Thyroid gland (tissue), 4 donors: ENCODE measurements around the gene GNAQ. TPM values are rescaled to one million over a fixed set of nuclear protein-coding genes. Genes with fewer than 3 reads are reported as not detected.

Source experiments
- DNase-seq, 2 donors: peaks; one replicate each; pipeline ENCODE4 v3.0.0-alpha.2; 2019
- H3K27ac ChIP-seq, 3 donors: fragments of 200-600 bp; sonication (generic); 1 replicate in 2 of 3; 2 replicates in 1 of 3; pipeline ENCODE4 v1.5.1; 2016 to 2019; ENCODE audit warnings: mild to moderate bottlenecking in 1 of 3, moderate library complexity in 1 of 3
- H3K27me3 ChIP-seq: fragments of 200-600 bp; sonication (generic); one replicate; pipeline ENCODE4 v1.5.1; 2019
- H3K36me3 ChIP-seq, 2 donors: fragments of 200-600 bp; sonication (generic); one replicate each; pipeline ENCODE4 v1.5.1; 2016 to 2019
- H3K4me1 ChIP-seq, 2 donors: fragments of 200-600 bp; sonication (generic); one replicate each; pipeline ENCODE4 v1.5.1; 2017 to 2019
- H3K4me3 ChIP-seq, 3 donors: fragments of 200-600 bp; sonication (generic); replicated peaks in 1 of 3; 1 replicate in 2 of 3; 2 replicates in 1 of 3; pipeline ENCODE4 v1.5.1; 2016; ENCODE audit warnings: mild to moderate bottlenecking in 1 of 3
- H3K9me3 ChIP-seq: fragments of 200-600 bp; sonication (generic); one replicate; pipeline ENCODE4 v1.5.1; 2017
- POLR2A ChIP-seq, 2 donors: fragments of 450-650 bp; IDR thresholded peaks; one replicate each; pipeline ENCODE4 v1.6.1; 2017; ENCODE audit warnings: antibody characterized with exemption in 2 of 2, mild to moderate bottlenecking in 2 of 2, moderate library complexity in 1 of 2
- WGBS, 2 donors: methylation state at CpG; one replicate each; pipeline ENCODE4 v1.1.5; 2017; 5-methylcytosine and 5-hydroxymethylcytosine counted together
- intact Hi-C: fragments of 100-400 bp; cut with DNase I; formaldehyde crosslinking; loops from one replicate; pipeline ENCODE4 v1.15.1; 2023
- total RNA-seq, 4 donors: library from RNA; depleted of rRNA; stranded (reverse); fragments of >200 nt; gene quantifications; one replicate each; pipeline ENCODE4 v1.2.3, GENCODE V29; 2016
- TF ChIP-seq, protein P1 (sequence below), 6 experiments: fragments of 200-600 bp in 3 of 6; fragments of 450-650 bp in 3 of 6; sonication (generic) in 3 of 6; IDR thresholded peaks; one replicate each; pipeline ENCODE4 v1.5.1; 2016 to 2019; ENCODE audit warnings: antibody characterized with exemption in 6 of 6, mild to moderate bottlenecking in 2 of 6, inconsistent platforms in 1 of 6, moderate library complexity in 1 of 6

GNAQ gene
- total RNA-seq, 4 donors from 2014 or later: 40.0 to 60.8 (median 58.1) TPM

DNA sequence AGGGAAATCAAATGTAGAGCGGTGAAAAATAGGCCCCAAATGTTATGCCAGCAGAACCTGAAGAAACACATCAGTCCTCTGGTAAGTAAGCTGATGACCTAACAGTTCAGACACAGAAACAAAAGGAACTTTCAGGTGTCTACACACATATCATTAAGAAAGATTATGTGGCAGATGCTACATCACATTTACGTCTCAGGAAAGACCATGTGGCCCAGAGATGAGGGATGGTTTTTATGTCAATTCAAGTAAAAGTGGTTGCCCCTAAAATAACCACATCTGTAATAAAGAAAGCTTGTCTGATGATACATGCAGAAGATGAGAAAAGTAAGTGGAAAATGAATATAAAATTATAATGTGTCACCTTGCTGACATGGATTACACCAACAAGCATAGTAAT lies 31.4 kb downstream of the GNAQ start:
- Histone ChIP-seq H3K4me3 (no peak overlapping the region), H3K27me3 (no peaks in the 10 kb centered on the region), H3K27ac (no peak overlapping the region), H3K9me3 (no peaks in the 10 kb centered on the region), H3K36me3 (no peaks in the 10 kb centered on the region), H3K4me1 (peaks cover 21 to 30% of the 10 kb centered on the region in 2 donors)
- TF ChIP-seq, protein P1, sequence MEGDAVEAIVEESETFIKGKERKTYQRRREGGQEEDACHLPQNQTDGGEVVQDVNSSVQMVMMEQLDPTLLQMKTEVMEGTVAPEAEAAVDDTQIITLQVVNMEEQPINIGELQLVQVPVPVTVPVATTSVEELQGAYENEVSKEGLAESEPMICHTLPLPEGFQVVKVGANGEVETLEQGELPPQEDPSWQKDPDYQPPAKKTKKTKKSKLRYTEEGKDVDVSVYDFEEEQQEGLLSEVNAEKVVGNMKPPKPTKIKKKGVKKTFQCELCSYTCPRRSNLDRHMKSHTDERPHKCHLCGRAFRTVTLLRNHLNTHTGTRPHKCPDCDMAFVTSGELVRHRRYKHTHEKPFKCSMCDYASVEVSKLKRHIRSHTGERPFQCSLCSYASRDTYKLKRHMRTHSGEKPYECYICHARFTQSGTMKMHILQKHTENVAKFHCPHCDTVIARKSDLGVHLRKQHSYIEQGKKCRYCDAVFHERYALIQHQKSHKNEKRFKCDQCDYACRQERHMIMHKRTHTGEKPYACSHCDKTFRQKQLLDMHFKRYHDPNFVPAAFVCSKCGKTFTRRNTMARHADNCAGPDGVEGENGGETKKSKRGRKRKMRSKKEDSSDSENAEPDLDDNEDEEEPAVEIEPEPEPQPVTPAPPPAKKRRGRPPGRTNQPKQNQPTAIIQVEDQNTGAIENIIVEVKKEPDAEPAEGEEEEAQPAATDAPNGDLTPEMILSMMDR (IDR thresholded peaks at IDR 0.05): no peak
- TF ChIP-seq POLR2A (IDR thresholded peaks at IDR 0.05): no peak
- no peak for DNase-seq
- 98% methylated on average over 2 of the region's 2 CpGs for WGBS, 2 donors
- intact Hi-C loops: no loop called here

- Histone ChIP-seq H3K9me3 (no peaks in the 10 kb centered on the region), H3K4me1 (peaks cover 21 to 30% of the 10 kb centered on the region in 2 donors), H3K27me3 (no peaks in the 10 kb centered on the region), H3K36me3 (no peaks in the 10 kb centered on the region), H3K27ac (peak overlapping the region; percentile 5 to 38 (median 11)), H3K4me3 (no peak overlapping the region)
- TF ChIP-seq POLR2A (IDR thresholded peaks at IDR 0.05): no peak
- TF ChIP-seq, protein P1 (IDR thresholded peaks at IDR 0.05): no peak
- DNase-seq: no peak
- intact Hi-C loops: no loop called here
- 55 to 57% methylated on average over 2 of the region's 2 CpGs for WGBS, 2 donors
Observed at GRCh38 chr9:77999231-77999631, 32.4 kb downstream of the GNAQ start.

DNA sequence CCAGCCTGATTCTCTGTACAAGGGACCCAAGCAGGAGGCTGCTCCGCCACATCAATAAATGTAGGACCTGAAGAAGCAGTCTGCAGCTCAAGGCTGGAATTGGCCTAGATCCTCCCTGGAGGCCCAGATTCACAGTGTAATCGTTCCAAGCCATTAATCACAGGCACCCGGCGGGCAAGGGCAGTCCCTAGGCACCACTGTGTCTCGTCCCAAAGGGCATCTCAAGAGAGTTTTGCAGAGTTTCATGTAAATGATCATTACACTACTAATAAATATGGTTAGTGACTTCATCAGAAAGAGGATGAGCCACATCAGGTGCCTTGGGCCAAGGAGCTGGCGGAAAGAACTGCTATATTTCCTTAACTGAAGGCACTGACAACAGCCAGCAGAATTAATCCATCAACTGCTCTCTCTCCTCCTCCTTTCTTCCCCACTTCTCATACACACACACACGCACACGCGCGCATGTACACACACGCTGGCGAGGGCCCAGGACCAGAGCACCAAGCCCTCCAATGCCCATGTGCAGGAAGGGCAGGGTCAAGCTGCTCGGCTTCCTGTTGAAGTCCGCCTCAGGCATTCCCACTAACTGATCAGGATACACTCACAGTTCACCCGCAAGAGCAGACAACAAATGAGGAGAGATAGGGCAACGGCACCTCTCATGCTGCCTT lies 33.9 kb downstream of the GNAQ start:
- intact Hi-C loops: no loop called here

DNA sequence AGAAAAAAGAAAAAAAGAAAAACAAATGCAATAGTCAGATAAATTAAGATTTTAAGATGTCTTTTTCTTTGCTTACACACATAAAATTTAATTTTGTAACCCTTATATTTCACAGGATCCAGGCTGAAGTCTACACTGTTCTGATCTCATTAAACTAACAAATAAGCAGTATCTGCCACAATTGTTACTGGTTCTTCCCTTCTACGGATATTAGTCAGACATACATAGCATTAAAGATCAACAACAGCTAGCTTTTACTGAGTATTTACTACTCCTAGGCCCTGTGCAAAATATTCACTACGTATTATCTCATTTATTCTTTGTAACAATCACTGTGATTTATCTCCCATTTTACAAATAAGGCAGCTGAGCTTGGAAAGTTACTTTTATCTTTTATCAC lies 34.9 kb downstream of the GNAQ start:
- DNase-seq: no peak
- TF ChIP-seq, protein P1 (IDR thresholded peaks at IDR 0.05): no peak
- TF ChIP-seq POLR2A (IDR thresholded peaks at IDR 0.05): no peak
- H3K27me3 ChIP-seq: no peaks in the 10 kb centered on the region

More for the DNA sequence above, 33.9 kb downstream of the GNAQ start:
- Histone ChIP-seq H3K4me1 (peaks cover 21 to 30% of the 10 kb centered on the region in 2 donors), H3K9me3 (no peaks in the 10 kb centered on the region), H3K4me3 (no peak overlapping the region), H3K27ac (peak overlapping the region in 1 of 3 donors; percentile 13), H3K27me3 (no peaks in the 10 kb centered on the region), H3K36me3 (no peaks in the 10 kb centered on the region)
- TF ChIP-seq POLR2A (IDR thresholded peaks at IDR 0.05): no peak
- TF ChIP-seq, protein P1 (IDR thresholded peaks at IDR 0.05): no peak
- DNase-seq: peak in 1 of 2 donors; percentile 16
- 78 to 84% methylated on average over 16 of the region's 16 CpGs for WGBS, 2 donors

GRCh38 chr9:77991191-77991590 lies 40.4 kb downstream of the GNAQ start:
- 74 to 94% methylated on average over 5 of the region's 5 CpGs for WGBS, 2 donors
- Histone ChIP-seq H3K27me3 (no peaks in the 10 kb centered on the region), H3K4me1 (peaks cover 0 to 10% of the 10 kb centered on the region in 2 donors), H3K9me3 (no peaks in the 10 kb centered on the region), H3K4me3 (no peak overlapping the region), H3K36me3 (no peaks in the 10 kb centered on the region), H3K27ac (no peak overlapping the region)
- DNase-seq: no peak
- intact Hi-C loops: no loop called here
- no peak for TF ChIP-seq POLR2A (IDR thresholded peaks at IDR 0.05)
- TF ChIP-seq, protein P1 (IDR thresholded peaks at IDR 0.05): no peak

More for the DNA sequence above, 34.9 kb downstream of the GNAQ start:
- 91 to 92% methylated on average over 2 of the region's 2 CpGs for WGBS, 2 donors
- Histone ChIP-seq H3K4me3 (no peak overlapping the region), H3K9me3 (no peaks in the 10 kb centered on the region), H3K27ac (no peak overlapping the region), H3K4me1 (peaks cover 15 to 24% of the 10 kb centered on the region in 2 donors), H3K36me3 (no peaks in the 10 kb centered on the region)
- intact Hi-C loops: no loop called here
